Measurements from ENCODE around the gene UNC13B.

The UNC13B gene

DNA sequence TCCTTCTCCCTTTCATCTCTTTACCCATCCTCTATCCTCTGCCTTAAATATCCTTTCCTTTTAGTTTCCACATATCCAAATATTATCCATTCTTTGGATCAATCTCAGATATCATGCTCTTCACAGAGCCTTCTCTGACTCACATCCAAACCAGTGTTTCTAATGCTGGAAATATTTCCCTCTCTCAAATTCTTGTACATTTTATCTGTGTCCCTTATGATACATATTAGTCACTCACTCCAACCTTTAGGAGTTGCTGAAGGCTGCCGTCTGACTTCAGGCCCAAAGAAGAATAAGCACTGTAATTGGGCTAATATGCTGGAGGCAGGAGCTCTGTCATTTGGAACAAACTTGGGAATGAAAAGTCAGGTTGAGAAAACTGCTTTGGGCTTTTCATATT is 171.7 kb downstream of the UNC13B start:
- no peak for DNase-seq (ENCODE audit: low read depth, low spot score)

DNA sequence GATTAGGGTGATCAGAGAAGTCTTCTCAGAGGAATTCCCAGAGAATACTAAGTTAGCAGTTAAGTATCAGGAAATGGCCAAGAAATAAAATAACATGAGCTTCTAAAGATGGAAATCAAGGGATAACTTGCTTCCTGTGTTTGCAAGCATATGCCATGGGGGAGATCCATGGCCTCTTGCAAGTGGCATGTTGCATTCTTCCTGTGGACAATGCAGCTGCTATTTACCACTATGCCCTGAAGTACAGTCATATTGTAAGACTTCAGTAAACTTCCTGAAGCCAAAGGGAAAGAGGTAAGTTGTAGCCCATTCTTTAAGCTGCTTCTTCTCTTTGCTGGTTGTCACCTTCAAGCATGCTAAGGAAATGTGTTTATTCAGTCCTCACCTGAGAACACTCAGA is 173.4 kb downstream of the UNC13B start:
- no peak for DNase-seq (ENCODE audit: low read depth, low spot score)

DNA sequence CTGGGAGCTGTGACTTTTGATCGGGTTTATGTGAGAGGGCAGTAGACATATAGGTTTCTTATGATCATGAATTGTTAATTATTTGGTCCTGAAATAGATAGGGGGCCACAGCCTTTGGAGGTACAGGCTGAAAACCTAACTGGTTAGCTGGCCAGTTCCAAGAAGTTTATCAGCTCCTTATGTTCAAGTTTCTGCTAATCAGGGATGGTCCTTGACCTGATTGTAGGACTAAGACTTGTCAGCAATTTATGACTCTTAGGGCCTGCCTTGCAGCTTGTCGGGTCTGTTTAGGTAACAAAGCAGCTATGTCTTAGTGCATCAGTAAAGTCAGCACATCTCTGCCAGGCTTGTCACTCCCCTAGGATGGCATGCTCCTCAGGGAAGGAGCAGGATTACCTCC is 176.3 kb downstream of the UNC13B start:
- no peak for DNase-seq (ENCODE audit: low read depth, low spot score)

DNA sequence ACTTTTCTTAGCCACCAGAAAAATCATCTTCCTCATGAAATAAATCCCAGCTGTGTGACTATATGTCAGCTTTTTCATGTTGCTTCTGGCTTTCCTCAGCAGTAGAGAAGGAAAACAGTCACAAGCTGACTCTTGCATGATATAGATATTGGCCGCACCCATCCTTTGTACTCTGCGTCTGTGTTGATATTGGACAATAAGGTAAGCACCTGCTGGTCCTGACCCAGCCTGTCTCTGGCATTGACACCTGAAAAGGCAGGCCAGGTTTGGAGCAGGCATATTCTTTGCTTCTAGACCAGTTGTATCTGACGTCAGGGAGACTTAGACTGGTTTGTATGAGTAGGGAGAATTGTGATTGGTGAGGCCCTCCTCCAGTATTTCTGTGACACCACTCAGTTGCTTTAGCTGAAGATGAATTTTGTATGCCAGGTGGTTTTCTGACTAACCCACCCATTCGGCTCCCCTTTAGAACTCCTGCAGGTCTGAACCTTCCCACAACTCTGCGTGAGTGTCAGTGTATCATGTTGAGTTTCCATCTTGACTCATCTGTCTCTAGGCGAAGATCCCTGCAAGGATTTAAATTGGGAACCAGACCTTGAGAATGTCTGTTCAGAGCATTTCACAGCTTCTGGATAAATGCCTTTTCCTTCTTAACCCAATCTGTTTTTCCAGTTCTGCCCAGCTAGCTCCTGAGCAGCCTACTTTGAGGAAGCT is 176.9 kb downstream of the UNC13B start:
- no peak for DNase-seq (ENCODE audit: low read depth, low spot score)

DNA sequence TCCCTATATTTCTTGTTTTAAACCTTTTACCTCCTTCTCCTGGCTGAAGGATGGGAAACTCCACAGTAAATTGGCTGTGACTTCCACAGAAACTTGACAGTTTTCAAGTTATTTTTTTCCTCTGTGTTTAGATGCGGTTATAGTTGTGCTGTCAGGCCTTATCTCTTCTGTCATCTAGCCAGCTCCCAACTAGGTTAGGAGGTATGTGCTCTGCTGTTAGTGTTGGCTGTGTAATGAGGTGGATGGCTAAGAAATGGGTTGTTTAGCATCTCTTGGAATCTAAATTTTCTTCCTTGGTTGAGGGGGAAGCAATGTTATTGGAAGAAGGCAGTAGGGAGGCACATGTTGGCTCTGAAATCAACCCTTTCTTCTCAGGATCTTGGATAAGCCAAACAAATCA is 178.2 kb downstream of the UNC13B start:
- DNase-seq (ENCODE audit: low read depth, low spot score), result no peak

DNA sequence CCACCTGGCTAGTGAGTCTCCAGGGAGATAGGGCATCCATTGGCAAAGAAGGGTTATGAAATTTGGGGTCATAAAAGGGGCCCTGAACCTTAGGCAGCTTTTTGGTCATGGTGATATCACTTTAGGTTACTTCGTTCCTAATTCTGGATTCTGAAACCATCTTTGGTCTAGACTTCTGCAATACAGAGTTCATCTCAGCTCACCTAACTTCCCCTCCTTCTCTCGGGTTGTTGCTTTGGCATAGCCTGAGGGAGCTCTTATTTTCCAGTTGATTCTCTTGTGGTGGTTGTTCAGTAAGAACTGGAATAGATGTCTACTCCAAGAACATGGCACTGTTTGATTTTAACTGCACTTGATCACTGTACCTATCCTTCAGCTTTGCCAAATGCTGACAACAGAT is 179.2 kb downstream of the UNC13B start:
- no peak for DNase-seq (ENCODE audit: low read depth, low spot score)

DNA sequence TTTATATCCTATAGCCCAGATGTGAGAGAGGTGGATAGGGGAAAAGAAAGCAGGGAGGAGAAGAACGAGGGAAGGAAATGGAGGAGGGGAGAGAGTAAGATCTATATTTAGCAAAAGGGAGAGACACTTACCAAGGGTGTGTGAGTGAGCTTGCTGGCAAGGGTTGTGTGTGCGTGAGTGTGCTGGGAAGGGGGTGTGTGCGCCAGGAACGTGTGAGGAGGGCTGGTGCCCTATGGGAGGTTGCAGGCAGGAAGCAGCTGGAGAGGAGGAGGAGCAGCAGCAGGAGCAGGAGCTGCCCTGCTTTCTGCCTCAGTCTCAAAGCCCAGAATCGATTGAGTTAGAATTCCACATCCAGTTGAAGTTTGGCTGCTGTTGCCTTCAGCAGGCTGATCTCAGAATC is 179.8 kb downstream of the UNC13B start:
- no peak for DNase-seq (ENCODE audit: low read depth, low spot score)

DNA sequence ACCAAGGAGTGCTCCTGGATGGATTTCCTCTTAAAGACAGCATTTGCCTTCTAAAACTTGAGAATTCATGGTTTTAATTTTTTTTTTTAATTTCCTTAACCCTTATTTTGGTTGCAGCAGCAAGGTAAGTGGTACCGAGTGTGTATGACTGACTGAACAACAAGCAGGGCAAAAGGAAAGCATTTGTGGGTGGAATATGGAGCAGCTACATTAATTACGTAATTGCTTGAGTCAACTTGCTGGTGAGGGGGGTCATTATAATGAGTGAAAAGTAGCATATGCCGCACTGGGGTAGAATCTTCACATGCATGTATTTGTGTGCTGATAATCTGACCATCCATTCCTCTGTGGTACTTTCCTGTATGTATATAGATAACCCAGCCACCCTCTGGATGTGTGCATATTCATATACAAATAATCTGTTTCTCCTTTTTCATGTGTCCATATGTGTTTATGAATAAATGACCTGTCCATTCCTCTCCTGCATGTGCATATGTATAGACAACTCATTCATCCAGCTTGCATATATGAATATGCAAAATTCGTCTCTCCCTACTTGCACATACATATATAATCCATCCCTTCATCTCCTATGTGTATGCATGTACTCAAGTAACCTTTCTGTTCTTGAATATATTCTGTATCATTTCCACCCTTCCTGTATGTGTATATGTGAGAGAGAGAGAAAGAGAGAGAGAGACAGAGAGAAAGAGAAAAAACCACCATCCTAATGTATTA is 180.6 kb downstream of the UNC13B start:
- no peak for DNase-seq (ENCODE audit: low read depth, low spot score)

DNA sequence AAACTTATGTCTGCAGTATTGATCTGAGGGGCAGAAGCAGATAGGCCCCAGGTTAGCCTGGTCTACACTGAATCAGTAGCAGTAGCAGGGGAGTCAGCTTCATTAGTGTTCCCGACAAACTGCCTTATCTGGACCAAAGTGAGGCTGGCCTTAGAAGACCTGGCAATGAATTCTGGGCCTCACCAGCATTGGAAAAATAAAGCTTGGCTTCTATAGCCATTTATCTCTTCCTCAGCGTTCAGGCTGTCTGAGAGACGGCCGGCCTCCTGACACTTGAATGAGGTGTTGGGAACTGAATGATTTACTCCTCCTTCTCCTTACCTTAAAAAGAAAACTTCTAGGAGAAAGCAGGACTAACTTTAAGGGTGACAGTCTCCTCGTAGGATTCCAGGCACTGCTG is 186.3 kb downstream of the UNC13B start:
- DNase-seq (ENCODE audit: low read depth, low spot score), result no peak

DNA sequence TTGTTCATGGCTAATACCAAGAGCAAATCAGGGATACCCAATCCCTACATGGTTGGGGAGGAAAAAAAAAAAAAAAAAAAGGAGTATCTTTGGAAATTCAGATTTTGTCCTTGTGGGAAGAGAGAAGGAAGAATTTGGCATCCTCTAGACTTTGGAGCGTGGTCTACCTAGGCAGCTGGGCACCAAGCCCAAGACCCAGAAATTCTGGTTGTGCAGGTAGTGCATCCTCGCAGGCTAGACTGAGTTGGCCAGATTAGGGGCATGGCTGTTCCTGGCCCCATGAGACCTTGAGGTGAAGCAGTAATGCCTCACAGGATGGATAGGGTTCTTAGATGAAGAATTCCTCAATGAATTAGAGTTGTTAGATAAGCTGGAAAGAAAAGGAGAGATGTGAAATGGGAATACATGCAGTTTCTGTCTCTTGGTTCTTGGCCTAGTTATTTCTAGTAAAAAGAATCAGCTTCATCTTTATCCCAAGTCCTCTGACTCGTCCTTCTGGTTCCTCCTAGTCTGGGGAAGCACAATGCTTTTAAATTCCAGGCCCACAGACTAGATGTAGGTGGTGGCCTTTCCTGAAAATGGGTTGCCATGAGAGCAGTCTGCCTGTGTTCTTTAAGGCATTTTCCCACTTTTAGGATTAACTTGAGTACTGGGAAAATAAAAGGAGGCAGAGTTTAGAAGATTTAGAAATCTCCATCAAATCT is 187.6 kb downstream of the UNC13B start:
- no peak for DNase-seq (ENCODE audit: low read depth, low spot score)

DNA sequence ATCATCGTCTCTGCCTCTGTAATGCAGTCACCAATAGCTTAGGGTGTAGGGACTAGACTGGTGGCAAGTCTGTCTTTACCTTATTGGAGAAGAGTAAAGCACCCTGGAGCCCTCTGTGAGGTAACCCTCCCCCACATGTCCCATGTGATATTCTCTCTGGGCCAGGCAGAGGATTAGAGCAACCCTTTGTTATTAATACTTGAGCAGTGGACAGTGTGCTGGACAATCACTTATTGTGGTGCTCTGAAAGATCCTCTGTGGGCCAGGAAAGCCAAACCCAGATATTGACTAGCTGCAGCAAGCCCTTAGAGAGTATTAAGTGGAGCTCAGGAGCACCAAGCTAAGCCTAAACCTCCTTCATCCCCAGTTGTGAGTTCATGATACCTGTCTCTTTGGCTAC is 188.4 kb downstream of the UNC13B start:
- no peak for DNase-seq (ENCODE audit: low read depth, low spot score)

DNA sequence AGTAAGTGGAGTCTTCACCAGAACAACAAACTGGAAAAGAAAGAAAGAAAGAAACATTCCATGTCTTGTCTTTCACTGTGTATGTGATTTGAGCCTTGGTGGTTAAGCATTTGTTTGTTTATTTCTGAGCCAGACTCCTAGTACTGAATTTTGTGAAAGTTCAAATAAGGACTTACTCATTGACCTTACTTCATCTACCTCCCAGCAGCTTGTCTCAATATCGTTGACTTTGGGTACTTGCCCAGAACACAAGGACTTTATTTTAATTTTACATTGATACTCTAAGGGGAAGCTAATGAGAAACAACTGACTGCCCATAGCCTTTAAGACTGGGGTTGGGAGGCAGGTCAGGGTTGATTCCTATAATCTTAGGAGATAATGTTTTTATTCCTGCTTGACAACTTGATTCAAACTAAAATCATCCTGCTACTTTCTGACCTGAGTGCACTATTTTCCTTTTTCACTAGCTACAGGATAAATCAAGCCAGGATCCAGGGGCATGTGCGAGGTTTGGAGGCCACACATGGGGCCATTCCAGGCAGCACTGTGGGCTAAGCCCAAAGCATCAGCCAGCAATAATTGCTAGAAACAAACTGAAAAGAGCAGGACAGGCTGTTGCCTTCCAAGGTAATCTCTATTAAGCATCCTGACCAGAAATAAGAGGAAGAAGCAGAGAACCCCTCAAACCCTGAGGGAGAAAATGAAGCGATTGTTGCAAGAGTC is 189.2 kb downstream of the UNC13B start:
- peak; percentile 90 for DNase-seq (ENCODE audit: low read depth, low spot score)

DNA sequence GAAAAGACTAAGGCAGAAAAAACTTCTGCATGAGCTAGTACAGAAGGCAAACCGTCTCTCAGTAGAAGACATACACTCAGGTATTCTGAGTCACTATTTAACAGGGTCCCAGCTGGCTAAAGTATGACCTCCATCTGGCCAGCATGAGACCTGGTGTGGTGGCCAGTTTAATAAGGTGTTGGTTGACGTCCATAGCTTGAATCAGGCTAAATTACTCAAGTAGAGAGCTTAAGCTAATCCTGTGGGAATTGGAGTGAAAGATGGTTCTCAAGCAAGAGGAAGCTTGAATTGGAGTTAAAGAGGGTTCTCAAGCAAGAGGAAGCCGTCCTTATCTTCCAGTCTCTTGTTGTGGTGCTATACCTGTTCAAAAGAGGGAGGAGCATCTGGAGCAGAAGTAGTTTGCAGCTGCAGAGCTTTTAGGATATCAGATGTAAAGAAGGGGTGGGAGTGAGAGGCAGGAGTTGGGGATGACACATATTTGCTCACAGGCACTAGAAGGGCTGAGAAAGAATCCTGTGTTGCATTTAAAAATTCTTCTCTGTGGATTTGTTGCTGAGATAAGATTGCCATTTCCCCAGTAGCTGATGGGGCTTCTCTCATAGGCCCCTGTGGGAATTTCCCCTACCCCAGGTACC is 192.0 kb downstream of the UNC13B start:
- DNase-seq (ENCODE audit: low read depth, low spot score), result no peak

DNA sequence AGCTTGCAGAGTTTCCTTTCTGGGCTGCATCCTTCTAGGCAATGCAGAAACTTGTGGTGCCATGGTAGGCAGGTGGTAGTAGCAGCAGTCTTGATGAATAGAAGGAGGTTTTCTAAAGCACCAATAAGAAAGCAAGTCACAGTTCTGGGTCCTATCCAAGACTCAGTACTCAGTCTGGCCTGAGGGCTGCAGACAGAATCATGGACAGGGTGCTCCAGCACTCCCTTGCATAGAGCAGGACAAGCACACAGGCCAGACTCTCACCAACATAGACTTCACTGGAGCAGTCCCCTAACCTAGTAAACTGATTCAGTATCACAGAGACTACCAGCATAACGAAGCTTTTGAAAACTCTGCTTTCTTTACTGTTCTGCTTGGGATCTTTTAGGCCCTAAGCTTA is 194.1 kb downstream of the UNC13B start:
- DNase-seq (ENCODE audit: low read depth, low spot score), result no peak

DNA sequence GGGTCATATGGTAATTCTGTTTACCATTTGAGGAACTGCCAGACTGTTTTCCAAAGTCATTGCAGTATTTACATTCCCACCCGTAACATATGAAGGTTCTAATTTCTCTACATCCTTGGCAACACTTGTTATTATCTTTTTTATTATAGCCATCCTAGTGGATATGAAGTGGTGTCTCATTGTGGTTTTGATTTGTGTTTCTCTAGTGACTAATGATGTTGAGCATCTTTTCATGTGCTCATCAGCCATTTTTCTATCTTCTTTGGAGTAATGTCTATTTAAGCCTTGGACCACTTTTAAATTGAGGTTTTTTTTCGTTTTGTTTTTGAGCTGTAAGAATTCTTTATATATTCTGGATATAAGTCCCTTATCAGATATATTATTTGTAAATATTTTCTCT is 195.3 kb downstream of the UNC13B start:
- no peak for DNase-seq (ENCODE audit: low read depth, low spot score)

DNA sequence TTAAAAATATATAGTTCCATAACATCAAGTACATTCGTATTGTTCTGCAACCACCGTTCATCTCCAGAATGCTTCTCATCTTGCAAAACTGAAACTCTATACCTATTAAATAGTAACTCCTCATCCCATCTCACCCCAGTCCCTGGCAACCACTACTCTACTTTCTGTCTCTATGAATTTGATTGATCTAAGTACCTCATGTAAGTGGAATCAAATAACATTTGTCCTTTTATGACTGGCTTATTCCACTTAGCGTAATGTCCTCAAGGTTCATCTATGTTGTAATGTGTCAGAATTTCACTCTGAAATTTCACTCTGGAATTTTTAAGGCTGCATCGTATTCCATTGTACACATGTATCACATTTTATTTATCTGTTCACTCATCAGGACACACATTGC is 196.0 kb downstream of the UNC13B start:
- no peak for DNase-seq (ENCODE audit: low read depth, low spot score)

DNA sequence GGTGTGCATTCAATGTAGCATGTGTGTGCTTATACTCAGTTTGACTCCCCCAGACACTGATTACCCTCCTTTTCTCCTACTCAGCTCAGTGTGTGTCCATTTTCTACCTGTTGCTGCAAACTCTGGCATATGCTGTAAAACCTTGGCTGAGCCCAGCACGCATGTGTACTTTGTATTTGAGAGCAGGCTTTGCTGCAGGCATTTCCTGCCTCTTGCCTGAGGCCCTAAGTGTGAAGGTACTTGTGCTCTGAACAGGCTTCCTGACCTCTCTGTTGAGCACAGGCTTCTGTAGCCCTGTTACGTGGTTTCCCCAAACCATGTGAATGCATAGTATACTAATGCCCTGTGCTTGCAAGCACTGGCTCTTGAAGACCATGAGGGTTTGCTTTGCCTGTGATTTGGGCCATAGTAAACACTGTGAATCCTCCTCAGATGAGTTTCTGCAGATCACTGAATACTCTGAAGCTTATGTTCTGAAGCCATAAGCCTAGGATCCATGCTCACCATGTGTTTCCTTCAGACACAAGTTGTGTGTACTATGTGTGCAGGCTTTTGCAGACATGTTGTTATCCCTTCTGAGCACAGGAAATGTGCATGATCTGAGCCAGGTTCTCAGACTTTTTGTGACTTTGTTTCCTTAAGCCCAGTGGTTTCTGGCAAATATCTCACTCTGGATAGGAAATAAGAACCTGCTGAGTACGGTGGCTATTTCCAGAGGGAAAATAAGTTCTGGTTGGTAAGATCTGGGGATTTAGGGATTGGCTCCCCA is 203.2 kb downstream of the UNC13B start:
- no peak for DNase-seq (ENCODE audit: low read depth, low spot score)

DNA sequence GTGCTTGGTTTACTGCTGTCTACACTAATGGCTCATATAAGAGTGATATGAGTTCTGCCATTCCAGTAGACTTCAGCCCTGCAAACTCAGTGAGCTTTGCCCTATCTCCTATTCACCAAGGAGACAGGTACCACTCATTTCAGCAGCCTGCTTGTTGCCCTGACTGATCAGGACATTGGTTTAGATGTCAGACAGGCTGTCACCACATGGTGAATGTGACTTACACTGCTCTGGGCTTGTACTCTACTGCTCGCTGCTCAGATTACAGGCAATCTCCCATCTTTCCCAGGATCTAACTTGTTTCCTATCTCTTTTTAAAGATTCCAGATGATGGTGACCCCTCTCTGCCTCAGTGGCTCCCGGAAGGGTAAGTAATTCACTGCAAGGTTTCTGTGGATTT is 204.8 kb downstream of the UNC13B start:
- DNase-seq (ENCODE audit: low read depth, low spot score), result no peak

DNA sequence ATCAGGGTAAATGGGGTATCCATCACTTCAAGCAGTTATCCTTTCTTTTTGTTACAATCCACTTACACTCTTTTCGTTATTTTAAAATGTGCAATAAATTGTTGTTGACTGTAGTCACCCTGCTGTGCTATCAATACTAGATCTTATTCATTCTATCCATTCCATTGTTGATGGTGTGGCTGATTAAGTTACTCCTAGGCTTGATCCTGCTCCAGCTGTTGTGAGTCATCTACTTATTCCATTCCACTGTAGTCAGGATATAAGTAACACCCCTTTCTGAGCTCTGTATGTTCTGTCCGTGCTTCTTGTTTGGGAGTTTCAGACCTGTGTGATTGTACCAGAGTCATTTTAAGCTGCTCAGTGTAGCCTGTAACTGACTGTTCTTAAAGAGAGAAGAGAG is 205.6 kb downstream of the UNC13B start:
- DNase-seq (ENCODE audit: low read depth, low spot score), result no peak

DNA sequence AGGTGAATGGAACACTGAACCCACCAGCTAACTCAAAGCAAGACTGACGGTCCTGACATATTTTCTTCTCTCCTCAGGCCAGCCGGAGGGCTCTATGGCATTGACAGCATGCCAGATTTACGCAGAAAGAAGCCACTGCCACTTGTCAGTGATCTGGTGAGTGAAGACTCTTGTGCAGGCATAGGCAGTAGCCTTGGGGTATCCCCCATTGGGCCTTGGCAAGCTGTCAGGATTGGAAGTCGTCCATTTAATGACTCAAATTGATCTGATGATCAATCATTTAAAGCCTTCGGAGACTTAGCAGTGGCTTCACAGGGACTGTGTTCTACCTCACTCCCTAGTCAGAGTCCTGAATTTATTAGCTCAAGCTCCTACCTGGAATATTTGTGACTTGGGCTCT is 208.4 kb downstream of the UNC13B start:
- DNase-seq (ENCODE audit: low read depth, low spot score), result no peak

DNA sequence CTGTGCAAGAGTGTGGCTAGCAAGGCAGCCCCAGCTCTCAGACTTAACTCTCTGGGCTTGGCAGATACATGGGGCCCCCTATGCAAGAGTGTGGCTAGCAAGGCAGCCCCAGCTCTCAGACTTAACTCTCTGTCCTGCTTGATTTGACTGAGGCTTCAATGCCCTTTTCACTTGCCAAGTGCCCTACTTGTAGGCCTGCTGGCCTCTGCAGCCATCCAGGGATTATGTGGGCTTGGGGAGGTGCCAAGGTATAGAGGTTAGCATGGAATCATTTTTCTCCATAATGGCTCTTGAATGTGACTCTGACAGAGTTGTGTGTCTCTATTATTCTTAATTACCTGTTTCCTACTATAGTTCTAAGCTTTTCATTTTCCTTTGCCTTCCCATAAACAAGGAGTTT is 212.6 kb downstream of the UNC13B start:
- no peak for DNase-seq (ENCODE audit: low read depth, low spot score)
